ENCODE results near the gene CASZ1. TPM values are rescaled to one million over a fixed set of nuclear protein-coding genes. Genes with fewer than 3 reads are reported as not detected.

CASZ1 gene
- total and polyA plus RNA-seq, 4 experiments from 2014 or later: 0.13 to 8.8 (median 4.7) TPM

DNA sequence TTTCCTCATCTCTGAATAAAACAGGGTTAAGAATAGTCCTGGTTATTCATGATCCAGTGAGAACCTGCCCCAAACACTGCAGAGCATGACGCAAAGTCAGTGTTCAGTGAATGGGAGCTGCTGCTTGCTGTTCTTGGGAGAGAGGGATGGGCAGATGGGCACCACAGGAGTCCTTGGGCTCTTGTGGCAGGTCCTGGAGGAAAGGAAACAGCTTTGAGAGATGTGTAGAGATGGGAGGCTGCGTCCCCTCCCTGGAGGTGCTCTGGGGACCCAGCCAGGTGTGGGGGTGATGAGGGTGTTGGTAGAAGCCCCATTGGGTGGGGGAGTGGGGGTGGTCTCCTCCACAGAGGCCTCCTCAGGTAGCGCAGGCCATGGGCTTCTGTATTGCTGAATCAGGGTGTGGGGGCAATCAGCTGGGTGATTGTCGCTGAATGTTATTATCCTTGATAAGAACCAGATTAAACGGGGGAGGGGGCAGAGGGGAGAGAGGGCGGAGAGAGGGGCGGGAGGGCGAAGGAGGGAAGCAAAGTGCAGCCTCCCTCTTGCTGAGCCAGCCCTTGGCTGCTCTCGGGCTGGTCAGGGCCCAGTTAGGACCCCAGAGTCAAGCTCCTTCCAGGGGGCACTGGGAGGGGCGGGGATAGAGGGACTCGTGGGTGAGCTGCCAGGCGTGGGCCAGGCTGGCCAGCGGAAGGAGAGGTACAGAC, 22.9 kb upstream of the CASZ1 start:
- no peaks in the 10 kb centered on the region for H3K27me3 ChIP-seq (ENCODE audit: insufficient read depth, low read length)
- intact Hi-C loops (cut with micrococcal nuclease): no loop called here
- H3K9me3 ChIP-seq (ENCODE audit: control insufficient read depth in 1 of 2, low read length in 2 of 2): no peaks in the 10 kb centered on the region
- POLR2A ChIA-PET (ENCODE audit: partially characterized antibody): no interaction called here
- Mint-ChIP-seq H3K27ac (no peak overlapping the region), H3K4me1 (no peaks in the 10 kb centered on the region), H3K27me3 (peaks cover 1 to 29% of the 10 kb centered on the region in 2 donors), H3K9me3 (peaks cover 0 to 1% (median 0%) of the 10 kb centered on the region in 8 donors), H3K36me3 (no peaks in the 10 kb centered on the region), H3K4me3 (no peak overlapping the region)
- H3K36me3 ChIP-seq (ENCODE audit: insufficient read depth, low read length): no peaks in the 10 kb centered on the region
- H3K4me3 ChIP-seq (ENCODE audit: low read length in 2 of 2): no peak overlapping the region
- DNase-seq: no peak
- CTCF ChIA-PET (ENCODE audit: partially characterized antibody): no interaction called here
- no peaks in the 10 kb centered on the region for H3K4me1 ChIP-seq (ENCODE audit: insufficient read depth, low read length)
- no peak overlapping the region for H3K27ac ChIP-seq (ENCODE audit: low read depth, low read length)

DNA sequence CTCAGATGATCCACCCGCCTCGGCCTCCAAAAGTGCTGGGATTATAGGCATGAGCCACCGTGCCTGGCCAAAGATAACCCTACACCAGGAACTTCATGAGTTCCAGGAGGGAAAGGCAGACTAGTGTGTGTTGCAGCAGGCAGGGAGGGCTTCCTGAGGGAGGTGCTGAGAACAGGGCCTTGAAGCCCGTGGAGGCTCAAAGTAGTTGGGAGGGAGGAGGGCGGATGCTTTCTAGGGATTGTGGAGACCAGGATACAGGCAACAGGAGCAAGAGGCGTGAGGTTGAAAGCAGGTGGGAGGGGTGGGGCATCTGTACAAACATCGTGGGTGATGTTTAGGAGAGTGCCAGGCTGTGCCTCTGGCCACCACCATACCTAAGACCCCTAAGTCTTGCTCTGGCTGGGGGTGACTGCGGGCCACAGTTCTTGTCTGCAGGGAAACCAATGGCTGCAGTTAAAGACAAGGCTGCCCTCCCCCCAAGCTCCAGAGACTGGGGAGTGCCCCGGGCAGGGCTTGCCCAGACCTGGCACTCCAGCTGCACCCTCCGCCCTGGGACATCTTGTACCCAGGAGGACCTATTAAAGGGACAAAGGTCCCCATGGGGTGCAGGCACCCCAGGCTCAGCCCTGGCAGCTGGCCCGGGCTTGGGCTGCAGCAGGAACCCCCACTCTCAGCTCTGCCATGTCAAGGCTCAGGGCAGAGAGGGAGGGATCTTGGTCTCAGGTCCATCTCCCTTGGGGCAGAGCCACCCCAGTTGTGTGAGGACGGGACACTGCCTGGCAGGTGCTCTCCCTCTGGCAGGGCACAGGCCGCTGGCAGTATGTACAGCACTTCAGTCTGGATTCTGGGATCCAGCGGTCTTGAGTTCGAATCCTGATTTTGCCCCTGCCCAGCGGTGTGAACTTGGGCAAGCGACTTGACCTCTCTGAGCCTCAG, 22.1 kb upstream of the CASZ1 start:
- Mint-ChIP-seq H3K27ac (no peak overlapping the region), H3K4me1 (no peaks in the 10 kb centered on the region), H3K4me3 (no peak overlapping the region), H3K9me3 (peaks cover 0 to 1% (median 0%) of the 10 kb centered on the region in 8 donors), H3K27me3 (peaks cover 1 to 29% of the 10 kb centered on the region in 2 donors), H3K36me3 (no peaks in the 10 kb centered on the region)
- DNase-seq: no peak
- Histone ChIP-seq H3K36me3 (ENCODE audit: insufficient read depth, low read length) (no peaks in the 10 kb centered on the region), H3K9me3 (ENCODE audit: control insufficient read depth in 1 of 2, low read length in 2 of 2) (no peaks in the 10 kb centered on the region), H3K27ac (ENCODE audit: low read depth, low read length) (no peak overlapping the region), H3K4me1 (ENCODE audit: insufficient read depth, low read length) (no peaks in the 10 kb centered on the region), H3K27me3 (ENCODE audit: insufficient read depth, low read length) (no peaks in the 10 kb centered on the region), H3K4me3 (ENCODE audit: low read length in 2 of 2) (no peak overlapping the region)
- POLR2A ChIA-PET (ENCODE audit: partially characterized antibody): no interaction called here
- CTCF ChIA-PET (ENCODE audit: partially characterized antibody): no interaction called here
- intact Hi-C loops (cut with micrococcal nuclease): no loop called here

DNA sequence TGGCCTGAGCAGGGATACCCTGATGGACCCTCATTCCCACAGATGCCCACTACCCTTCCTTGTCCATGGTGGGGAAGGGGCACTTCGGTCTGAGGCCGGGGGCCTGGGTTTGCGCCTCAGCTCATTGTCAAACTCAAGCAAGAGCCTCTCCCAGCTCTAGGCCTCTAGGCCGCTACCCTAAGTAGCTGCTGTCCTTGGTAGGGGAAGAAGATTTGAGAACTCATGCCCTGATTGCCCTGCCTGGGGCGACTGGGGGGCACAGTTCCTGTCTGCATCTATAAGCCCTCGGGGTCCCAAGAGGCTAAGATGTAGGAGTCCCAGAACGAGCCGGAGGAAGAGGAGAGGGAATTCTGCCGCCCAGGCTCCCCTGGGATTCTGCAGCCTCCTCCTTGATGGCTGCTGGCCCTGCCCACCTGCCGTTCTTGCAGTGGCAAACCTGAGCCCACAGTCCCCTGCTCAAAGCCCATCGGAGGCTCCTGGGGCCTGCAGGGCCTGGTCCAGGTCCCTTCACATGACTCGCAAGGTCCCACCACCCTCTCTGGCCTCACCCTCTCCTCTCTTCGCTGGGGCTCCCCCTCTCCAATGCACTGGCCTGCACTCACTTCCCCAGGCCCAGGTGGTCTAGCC, 20.4 kb upstream of the CASZ1 start:
- Mint-ChIP-seq H3K9me3 (peaks cover 0 to 1% (median 0%) of the 10 kb centered on the region in 8 donors), H3K4me3 (no peak overlapping the region), H3K4me1 (no peaks in the 10 kb centered on the region), H3K27me3 (peaks cover 1 to 27% of the 10 kb centered on the region in 2 donors), H3K27ac (no peak overlapping the region), H3K36me3 (no peaks in the 10 kb centered on the region)
- Histone ChIP-seq H3K4me3 (ENCODE audit: low read length in 2 of 2) (no peak overlapping the region), H3K9me3 (ENCODE audit: control insufficient read depth in 1 of 2, low read length in 2 of 2) (no peaks in the 10 kb centered on the region), H3K27ac (ENCODE audit: low read depth, low read length) (no peak overlapping the region), H3K27me3 (ENCODE audit: insufficient read depth, low read length) (no peaks in the 10 kb centered on the region), H3K4me1 (ENCODE audit: insufficient read depth, low read length) (no peaks in the 10 kb centered on the region), H3K36me3 (ENCODE audit: insufficient read depth, low read length) (no peaks in the 10 kb centered on the region)
- ChIA-PET POLR2A (ENCODE audit: partially characterized antibody) (no interaction called here), CTCF (ENCODE audit: partially characterized antibody) (no interaction called here)
- intact Hi-C loops (cut with micrococcal nuclease): no loop called here
- no peak for DNase-seq

DNA sequence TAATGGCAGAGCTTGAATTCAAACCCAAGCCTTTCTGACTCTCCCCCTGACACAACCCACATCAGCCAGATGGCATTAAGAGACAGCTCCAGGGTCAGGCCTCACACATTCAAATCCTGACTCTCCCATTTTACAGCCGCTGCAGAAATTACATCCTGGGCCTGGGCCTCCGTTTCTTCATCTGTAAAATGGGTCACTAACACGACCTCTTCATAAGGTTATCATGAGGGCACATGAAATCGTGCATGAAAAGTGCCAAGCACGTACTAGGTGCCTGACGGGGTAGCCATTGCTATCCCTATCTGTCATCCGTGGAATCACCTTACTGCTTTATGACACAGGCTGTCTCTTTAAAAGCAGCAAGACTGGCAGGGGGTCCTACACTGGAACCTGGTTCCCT, 19.8 kb upstream of the CASZ1 start:
- peaks cover 0 to 1% (median 0%) of the 10 kb centered on the region in 8 donors for H3K9me3 Mint-ChIP-seq
- H3K27ac Mint-ChIP-seq: no peak overlapping the region
- H3K4me1 ChIP-seq (ENCODE audit: insufficient read depth, low read length): no peaks in the 10 kb centered on the region
- no peak overlapping the region for H3K4me3 ChIP-seq (ENCODE audit: low read length in 2 of 2)
- H3K4me1 Mint-ChIP-seq: no peaks in the 10 kb centered on the region
- ChIA-PET POLR2A (ENCODE audit: partially characterized antibody) (no interaction called here), CTCF (ENCODE audit: partially characterized antibody) (no interaction called here)
- no peak for DNase-seq
- intact Hi-C loops (cut with micrococcal nuclease): no loop called here
- no peaks in the 10 kb centered on the region for H3K36me3 ChIP-seq (ENCODE audit: insufficient read depth, low read length)
- no peak overlapping the region for H3K27ac ChIP-seq (ENCODE audit: low read depth, low read length)
- peaks cover 5 to 24% of the 10 kb centered on the region in 2 donors for H3K27me3 Mint-ChIP-seq
- H3K36me3 Mint-ChIP-seq: no peaks in the 10 kb centered on the region
- H3K4me3 Mint-ChIP-seq: no peak overlapping the region
- H3K27me3 ChIP-seq (ENCODE audit: insufficient read depth, low read length): no peaks in the 10 kb centered on the region
- H3K9me3 ChIP-seq (ENCODE audit: control insufficient read depth in 1 of 2, low read length in 2 of 2): no peaks in the 10 kb centered on the region

DNA sequence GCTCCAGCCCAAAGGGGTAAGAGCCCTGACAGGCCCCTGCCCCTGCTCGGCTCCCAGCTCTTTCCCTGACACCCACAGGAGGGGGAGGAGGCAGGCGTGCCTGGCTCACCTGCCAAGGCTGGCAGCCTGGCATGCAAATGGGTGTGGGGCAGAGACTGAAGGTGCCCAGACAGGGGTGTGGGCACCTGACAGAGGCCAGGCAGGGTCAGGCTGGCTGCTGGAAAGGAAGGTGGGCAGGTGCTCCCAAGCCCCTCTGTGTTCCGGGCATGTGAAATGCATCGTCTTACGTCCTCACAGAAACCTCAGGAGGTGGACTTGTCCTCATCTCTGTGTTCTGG, 19.4 kb upstream of the CASZ1 start:
- DNase-seq: no peak
- no peak overlapping the region for H3K4me3 ChIP-seq (ENCODE audit: low read length in 2 of 2)
- H3K4me3 Mint-ChIP-seq: no peak overlapping the region
- peaks cover 5 to 21% of the 10 kb centered on the region in 2 donors for H3K27me3 Mint-ChIP-seq
- H3K36me3 Mint-ChIP-seq: no peaks in the 10 kb centered on the region
- ChIA-PET POLR2A (ENCODE audit: partially characterized antibody) (no interaction called here), CTCF (ENCODE audit: partially characterized antibody) (no interaction called here)
- no peaks in the 10 kb centered on the region for H3K36me3 ChIP-seq (ENCODE audit: insufficient read depth, low read length)
- H3K4me1 Mint-ChIP-seq: no peaks in the 10 kb centered on the region
- H3K27ac Mint-ChIP-seq: no peak overlapping the region
- no peak overlapping the region for H3K27ac ChIP-seq (ENCODE audit: low read depth, low read length)
- H3K4me1 ChIP-seq (ENCODE audit: insufficient read depth, low read length): no peaks in the 10 kb centered on the region
- H3K9me3 ChIP-seq (ENCODE audit: control insufficient read depth in 1 of 2, low read length in 2 of 2): no peaks in the 10 kb centered on the region
- H3K27me3 ChIP-seq (ENCODE audit: insufficient read depth, low read length): no peaks in the 10 kb centered on the region
- intact Hi-C loops (cut with micrococcal nuclease): no loop called here
- H3K9me3 Mint-ChIP-seq: peaks cover 0 to 1% (median 0%) of the 10 kb centered on the region in 8 donors

DNA sequence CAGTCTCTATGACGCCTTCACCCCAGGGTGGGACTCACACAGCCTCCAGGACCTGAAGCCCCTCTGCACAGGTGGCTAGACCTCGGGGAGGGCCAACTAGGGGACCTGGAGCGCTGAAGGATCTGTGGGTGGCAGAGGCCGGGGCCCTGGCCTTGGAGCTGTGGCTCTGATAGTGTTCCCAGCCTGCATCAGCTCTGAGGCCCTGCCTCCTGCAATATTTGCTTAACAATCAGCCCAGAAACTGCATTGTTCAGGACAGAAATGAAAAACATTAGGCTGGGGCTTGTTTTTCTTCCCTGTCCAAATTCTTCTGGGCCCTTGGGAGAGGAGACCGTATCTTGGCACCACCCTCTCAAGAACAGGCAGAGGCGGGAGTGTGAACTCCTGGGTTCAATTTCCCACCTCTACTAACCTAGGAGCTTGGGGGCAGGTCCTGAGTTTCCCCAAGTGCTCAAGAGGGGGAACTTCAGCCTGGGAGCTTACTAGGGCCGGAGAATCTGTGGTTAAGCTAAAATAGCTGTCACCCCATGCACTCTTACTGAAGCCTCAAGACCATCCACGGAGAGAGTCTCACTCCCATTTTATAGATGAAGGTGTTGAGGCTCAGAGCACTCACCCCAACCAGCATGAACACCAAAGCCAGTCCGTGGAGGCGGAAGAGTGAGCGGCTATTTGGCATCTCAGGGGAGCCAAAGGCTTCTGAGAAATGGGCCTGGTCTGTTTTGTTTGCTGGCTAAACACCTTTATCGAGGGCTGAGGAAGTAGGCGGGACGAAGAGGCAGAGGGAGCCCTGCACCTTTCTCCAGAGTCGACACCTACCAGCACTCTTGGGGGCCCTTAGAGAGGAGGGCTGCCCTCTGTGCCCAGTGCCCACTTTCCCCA, 18.8 kb upstream of the CASZ1 start:
- CTCF ChIA-PET (ENCODE audit: partially characterized antibody): no interaction called here
- POLR2A ChIA-PET (ENCODE audit: partially characterized antibody): no interaction called here

More for the DNA sequence above, 18.8 kb upstream of the CASZ1 start:
- H3K36me3 ChIP-seq (ENCODE audit: insufficient read depth, low read length): no peaks in the 10 kb centered on the region
- no peak overlapping the region for H3K4me3 Mint-ChIP-seq
- H3K36me3 Mint-ChIP-seq: no peaks in the 10 kb centered on the region
- no peaks in the 10 kb centered on the region for H3K9me3 ChIP-seq (ENCODE audit: control insufficient read depth in 1 of 2, low read length in 2 of 2)
- H3K27ac Mint-ChIP-seq: no peak overlapping the region
- DNase-seq: no peak
- no peak overlapping the region for H3K4me3 ChIP-seq (ENCODE audit: low read length in 2 of 2)
- H3K4me1 Mint-ChIP-seq: no peaks in the 10 kb centered on the region
- no peaks in the 10 kb centered on the region for H3K27me3 ChIP-seq (ENCODE audit: insufficient read depth, low read length)
- intact Hi-C loops (cut with micrococcal nuclease): no loop called here
- no peak overlapping the region for H3K27ac ChIP-seq (ENCODE audit: low read depth, low read length)
- H3K4me1 ChIP-seq (ENCODE audit: insufficient read depth, low read length): no peaks in the 10 kb centered on the region
- peaks cover 0 to 1% (median 0%) of the 10 kb centered on the region in 8 donors for H3K9me3 Mint-ChIP-seq
- peaks cover 5 to 21% of the 10 kb centered on the region in 2 donors for H3K27me3 Mint-ChIP-seq
